ENCODE data around the gene ITGAE. TPM values are rescaled to one million over a fixed set of nuclear protein-coding genes. Genes with fewer than 3 reads are reported as not detected.

ITGAE gene
- total RNA-seq, 1 experiment from 2014 or later, result 20.9 TPM

DNA sequence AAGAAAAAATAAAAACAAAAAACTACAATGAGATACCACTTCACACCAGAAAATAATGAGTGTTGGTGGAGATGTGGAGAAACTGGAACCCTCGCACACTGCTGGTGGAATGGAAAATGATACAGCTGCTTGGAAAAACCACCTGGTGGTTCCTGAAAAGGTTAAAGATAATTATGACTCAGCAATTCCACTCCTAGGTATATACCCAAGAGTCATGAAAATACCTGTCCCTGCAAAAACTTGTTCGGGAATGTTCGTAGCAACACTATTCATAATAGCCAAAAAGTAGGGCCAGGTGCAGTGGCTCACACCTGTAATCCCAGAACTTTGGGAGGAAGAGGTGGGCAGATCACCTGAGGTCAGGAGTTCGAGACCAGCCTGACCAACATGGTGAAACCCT, 8.1 kb upstream of the ITGAE start:
- CTCF ChIA-PET, result no interaction called here
- H3K36me3 ChIP-seq (ENCODE audit: control insufficient read depth, insufficient read depth, low read length), result no peaks in the 10 kb centered on the region
- TF ChIP-seq, protein P1, sequence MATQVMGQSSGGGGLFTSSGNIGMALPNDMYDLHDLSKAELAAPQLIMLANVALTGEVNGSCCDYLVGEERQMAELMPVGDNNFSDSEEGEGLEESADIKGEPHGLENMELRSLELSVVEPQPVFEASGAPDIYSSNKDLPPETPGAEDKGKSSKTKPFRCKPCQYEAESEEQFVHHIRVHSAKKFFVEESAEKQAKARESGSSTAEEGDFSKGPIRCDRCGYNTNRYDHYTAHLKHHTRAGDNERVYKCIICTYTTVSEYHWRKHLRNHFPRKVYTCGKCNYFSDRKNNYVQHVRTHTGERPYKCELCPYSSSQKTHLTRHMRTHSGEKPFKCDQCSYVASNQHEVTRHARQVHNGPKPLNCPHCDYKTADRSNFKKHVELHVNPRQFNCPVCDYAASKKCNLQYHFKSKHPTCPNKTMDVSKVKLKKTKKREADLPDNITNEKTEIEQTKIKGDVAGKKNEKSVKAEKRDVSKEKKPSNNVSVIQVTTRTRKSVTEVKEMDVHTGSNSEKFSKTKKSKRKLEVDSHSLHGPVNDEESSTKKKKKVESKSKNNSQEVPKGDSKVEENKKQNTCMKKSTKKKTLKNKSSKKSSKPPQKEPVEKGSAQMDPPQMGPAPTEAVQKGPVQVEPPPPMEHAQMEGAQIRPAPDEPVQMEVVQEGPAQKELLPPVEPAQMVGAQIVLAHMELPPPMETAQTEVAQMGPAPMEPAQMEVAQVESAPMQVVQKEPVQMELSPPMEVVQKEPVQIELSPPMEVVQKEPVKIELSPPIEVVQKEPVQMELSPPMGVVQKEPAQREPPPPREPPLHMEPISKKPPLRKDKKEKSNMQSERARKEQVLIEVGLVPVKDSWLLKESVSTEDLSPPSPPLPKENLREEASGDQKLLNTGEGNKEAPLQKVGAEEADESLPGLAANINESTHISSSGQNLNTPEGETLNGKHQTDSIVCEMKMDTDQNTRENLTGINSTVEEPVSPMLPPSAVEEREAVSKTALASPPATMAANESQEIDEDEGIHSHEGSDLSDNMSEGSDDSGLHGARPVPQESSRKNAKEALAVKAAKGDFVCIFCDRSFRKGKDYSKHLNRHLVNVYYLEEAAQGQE (IDR thresholded peaks at IDR 0.05; ENCODE audit: insufficient read depth in 1 of 2, low read depth in 2 of 2, low read length in 1 of 2), result no peak
- TF ChIP-seq POLR2AphosphoS5 (IDR thresholded peaks at IDR 0.05; ENCODE audit: low read depth, low read length) (no peak), SIN3A (IDR thresholded peaks at IDR 0.05; ENCODE audit: borderline replicate concordance, insufficient read depth, low read depth, low read length) (no peak), TCF7L2 (IDR thresholded peaks at IDR 0.05; ENCODE audit: low read depth, low read length) (no peak)
- TF ChIP-seq, protein P2, sequence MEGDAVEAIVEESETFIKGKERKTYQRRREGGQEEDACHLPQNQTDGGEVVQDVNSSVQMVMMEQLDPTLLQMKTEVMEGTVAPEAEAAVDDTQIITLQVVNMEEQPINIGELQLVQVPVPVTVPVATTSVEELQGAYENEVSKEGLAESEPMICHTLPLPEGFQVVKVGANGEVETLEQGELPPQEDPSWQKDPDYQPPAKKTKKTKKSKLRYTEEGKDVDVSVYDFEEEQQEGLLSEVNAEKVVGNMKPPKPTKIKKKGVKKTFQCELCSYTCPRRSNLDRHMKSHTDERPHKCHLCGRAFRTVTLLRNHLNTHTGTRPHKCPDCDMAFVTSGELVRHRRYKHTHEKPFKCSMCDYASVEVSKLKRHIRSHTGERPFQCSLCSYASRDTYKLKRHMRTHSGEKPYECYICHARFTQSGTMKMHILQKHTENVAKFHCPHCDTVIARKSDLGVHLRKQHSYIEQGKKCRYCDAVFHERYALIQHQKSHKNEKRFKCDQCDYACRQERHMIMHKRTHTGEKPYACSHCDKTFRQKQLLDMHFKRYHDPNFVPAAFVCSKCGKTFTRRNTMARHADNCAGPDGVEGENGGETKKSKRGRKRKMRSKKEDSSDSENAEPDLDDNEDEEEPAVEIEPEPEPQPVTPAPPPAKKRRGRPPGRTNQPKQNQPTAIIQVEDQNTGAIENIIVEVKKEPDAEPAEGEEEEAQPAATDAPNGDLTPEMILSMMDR (IDR thresholded peaks at IDR 0.05), result no peak
- POLR2A ChIA-PET, result no interaction called here
- in situ Hi-C loops (cut with HindIII; ENCODE audit: low pct_unique_long_range_greater_than_20kb, low sequenced_read_pairs), result no loop called here
- no TSS peak for BruUV-seq (replicated peaks)
- no peak overlapping the region for H3K27ac ChIP-seq (ENCODE audit: low read length)
- no peaks in the 10 kb centered on the region for H3K4me1 ChIP-seq (ENCODE audit: control insufficient read depth, insufficient read depth, low read length)
- H3K9me3 ChIP-seq (ENCODE audit: control insufficient read depth, insufficient read depth, low read depth, low read length), result no peaks in the 10 kb centered on the region
- intact Hi-C loops (cut with micrococcal nuclease; ENCODE audit: unreplicated experiment), result no loop called here
- H3K27me3 ChIP-seq (ENCODE audit: control insufficient read depth, insufficient read depth, low read length), result no peaks in the 10 kb centered on the region
- no peak for DNase-seq (ENCODE audit: low read depth, low spot score)
- H3K4me3 ChIP-seq (ENCODE audit: low read depth in 2 of 2, low read length in 2 of 2), result no peak overlapping the region
- ATAC-seq, result no peak

DNA sequence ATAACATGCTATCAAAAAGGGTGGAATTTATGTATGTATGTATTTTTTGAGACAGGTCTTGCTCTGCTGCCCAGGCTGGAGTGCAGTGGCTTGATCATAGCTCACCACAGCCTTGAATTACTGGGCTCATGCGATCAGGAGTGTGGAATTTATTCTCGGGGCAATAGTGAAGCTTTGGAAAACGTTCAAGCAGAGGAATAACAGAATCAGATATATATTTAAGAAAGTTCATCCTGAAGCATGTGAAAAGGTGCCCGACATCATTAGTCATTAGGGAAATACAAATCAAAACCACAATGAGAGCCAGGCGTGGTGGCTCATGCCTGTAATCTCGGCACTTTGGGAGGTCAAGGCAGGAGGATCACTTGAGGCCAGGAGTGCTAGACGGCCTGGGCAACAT, 7.7 kb upstream of the ITGAE start:
- no peaks in the 10 kb centered on the region for H3K27me3 ChIP-seq (ENCODE audit: control insufficient read depth, insufficient read depth, low read length)
- H3K36me3 ChIP-seq (ENCODE audit: control insufficient read depth, insufficient read depth, low read length), result no peaks in the 10 kb centered on the region
- TF ChIP-seq, protein P2 (IDR thresholded peaks at IDR 0.05), result no peak
- TF ChIP-seq POLR2AphosphoS5 (IDR thresholded peaks at IDR 0.05; ENCODE audit: low read depth, low read length) (no peak), SIN3A (IDR thresholded peaks at IDR 0.05; ENCODE audit: borderline replicate concordance, insufficient read depth, low read depth, low read length) (no peak), TCF7L2 (IDR thresholded peaks at IDR 0.05; ENCODE audit: low read depth, low read length) (no peak)
- TF ChIP-seq, protein P1 (IDR thresholded peaks at IDR 0.05; ENCODE audit: insufficient read depth in 1 of 2, low read depth in 2 of 2, low read length in 1 of 2), result no peak
- H3K27ac ChIP-seq (ENCODE audit: low read length), result no peak overlapping the region
- CTCF ChIA-PET, result no interaction called here
- intact Hi-C loops (cut with micrococcal nuclease; ENCODE audit: unreplicated experiment), result no loop called here
- BruUV-seq (replicated peaks), result no TSS peak
- H3K4me3 ChIP-seq (ENCODE audit: low read depth in 2 of 2, low read length in 2 of 2), result no peak overlapping the region
- no peaks in the 10 kb centered on the region for H3K4me1 ChIP-seq (ENCODE audit: control insufficient read depth, insufficient read depth, low read length)
- POLR2A ChIA-PET, result interaction anchor here (0.5 kb wide), 1 partner anchor 222 kb away, joined by 9 read pairs; no protein-coding TSS in a partner anchor
- DNase-seq (ENCODE audit: low read depth, low spot score) (no peak), ATAC-seq (no peak)
- H3K9me3 ChIP-seq (ENCODE audit: control insufficient read depth, insufficient read depth, low read depth, low read length), result no peaks in the 10 kb centered on the region
- in situ Hi-C loops (cut with HindIII; ENCODE audit: low pct_unique_long_range_greater_than_20kb, low sequenced_read_pairs), result no loop called here

Measured in Panc1 (cell line).